GM12891 (cell line): Measurements from ENCODE around the gene DNAI7.
A peak's percentile ranks its signal among the peaks of the same experiment; 100 is the strongest.

Experiments used
- DNase-seq: peaks from one replicate; pipeline ENCODE4 v3.0.0; 2011; ENCODE audit warnings: low spot score; ENCODE audit not compliant: insufficient read length
- FAIRE-seq: peaks from 2 replicates; lab custom pipeline; 2011; peaks lifted over from hg19 to GRCh38; lab: Jason Lieb, UNC
- PAX5 ChIP-seq: IDR thresholded peaks from 2 replicates; pipeline ENCODE4 v1.6.1; 2011; ENCODE audit warnings: low read length, moderate library complexity, mild to moderate bottlenecking; ENCODE audit not compliant: insufficient read depth, severe bottlenecking
- POLR2A ChIP-seq: IDR thresholded peaks from 2 replicates; pipeline ENCODE4 v1.6.1; 2011; ENCODE audit warnings: low read depth, low read length, control low read depth
- POLR2AphosphoS5 ChIP-seq: IDR thresholded peaks from 2 replicates; pipeline ENCODE4 v1.6.1; 2011; ENCODE audit warnings: low read depth, low read length, control low read depth
- POU2F2 ChIP-seq: IDR thresholded peaks from 2 replicates; pipeline ENCODE4 v1.6.1; 2011; ENCODE audit warnings: low read depth, mild to moderate bottlenecking, control low read depth, low read length, moderate library complexity
- SPI1 ChIP-seq: IDR thresholded peaks from 2 replicates; pipeline ENCODE4 v1.6.1; 2011; ENCODE audit warnings: low read depth, low read length, control low read depth
- TAF1 ChIP-seq: IDR thresholded peaks from 2 replicates; pipeline ENCODE4 v1.6.1; 2011; ENCODE audit warnings: low read depth, low read length, control low read depth

Gene DNAI7

DNA sequence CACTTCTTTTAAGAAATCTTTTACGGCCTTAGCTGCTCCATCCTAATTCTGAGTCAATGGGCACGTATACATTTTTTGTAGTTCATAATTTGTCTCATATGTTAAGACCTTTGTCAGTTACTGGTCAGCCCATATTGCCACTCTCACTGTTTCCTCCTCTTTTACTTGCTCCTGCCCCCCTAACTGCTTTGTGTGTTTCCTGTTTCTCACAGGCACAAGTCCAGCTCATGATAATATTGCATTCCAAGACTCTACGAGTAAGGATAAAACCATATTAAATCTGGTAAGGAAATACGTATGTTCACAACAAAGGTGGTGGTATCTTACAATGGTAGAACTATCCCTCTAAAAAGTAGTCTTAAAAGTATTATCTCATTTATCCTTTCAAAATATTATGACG, 111.7 kb downstream of the DNAI7 start:
- TF ChIP-seq SPI1 (no peak), PAX5 (no peak), POLR2A (no peak), TAF1 (no peak), POU2F2 (no peak), POLR2AphosphoS5 (no peak)
- no peak for FAIRE-seq
- no peak for DNase-seq

DNA sequence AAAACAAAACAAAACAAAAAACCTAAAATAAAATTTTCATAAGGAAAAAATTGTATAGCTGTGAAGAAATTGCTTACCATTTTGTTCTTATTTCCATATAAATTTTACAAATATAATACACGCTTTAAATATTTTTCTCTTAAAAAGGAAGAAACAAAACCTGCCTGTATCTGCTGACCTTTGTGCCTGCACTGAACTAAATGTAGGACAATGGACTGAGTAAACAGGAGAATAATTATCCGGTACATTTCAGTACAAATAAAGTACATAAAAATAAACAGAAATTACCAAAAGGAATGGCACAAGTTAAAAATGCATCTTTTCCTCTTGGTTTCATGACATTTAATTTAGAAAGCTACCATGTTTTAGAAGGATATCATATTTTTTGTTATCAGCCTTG, 112.3 kb downstream of the DNAI7 start:
- FAIRE-seq, result no peak
- no peak for TF ChIP-seq POLR2A
- TF ChIP-seq POLR2AphosphoS5, result no peak
- no peak for TF ChIP-seq TAF1
- TF ChIP-seq PAX5, result no peak
- no peak for TF ChIP-seq POU2F2
- TF ChIP-seq SPI1, result no peak
- DNase-seq, result no peak

DNA sequence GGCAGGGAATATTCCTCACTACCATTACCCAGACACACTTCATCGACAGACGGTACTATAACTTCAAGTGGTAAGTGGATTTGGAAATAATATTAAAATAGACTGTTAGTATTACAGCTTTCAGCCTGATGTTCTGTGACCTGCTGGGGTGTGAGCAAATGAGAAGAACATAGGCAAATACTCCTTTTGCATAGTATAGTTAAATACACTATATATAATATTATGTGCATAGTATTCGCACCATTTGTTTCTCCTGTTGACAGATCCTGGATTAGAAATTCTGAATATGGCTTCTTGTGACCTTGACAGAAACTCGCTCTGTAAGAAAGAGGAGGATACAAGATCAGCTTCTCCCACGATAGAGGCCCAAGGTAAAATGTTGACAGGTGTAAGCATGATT, 115.6 kb downstream of the DNAI7 start:
- TF ChIP-seq TAF1 (no peak), POLR2AphosphoS5 (no peak), POU2F2 (no peak), PAX5 (no peak), SPI1 (no peak), POLR2A (no peak)
- FAIRE-seq (no peak), DNase-seq (no peak)

GRCh38 chr12:25074954-25075353, 120.0 kb downstream of the DNAI7 start:
- DNase-seq, result no peak
- TF ChIP-seq POU2F2 (no peak), PAX5 (no peak), SPI1 (no peak), POLR2A (no peak), POLR2AphosphoS5 (no peak), TAF1 (no peak)
- FAIRE-seq, result peak; percentile 20

DNA sequence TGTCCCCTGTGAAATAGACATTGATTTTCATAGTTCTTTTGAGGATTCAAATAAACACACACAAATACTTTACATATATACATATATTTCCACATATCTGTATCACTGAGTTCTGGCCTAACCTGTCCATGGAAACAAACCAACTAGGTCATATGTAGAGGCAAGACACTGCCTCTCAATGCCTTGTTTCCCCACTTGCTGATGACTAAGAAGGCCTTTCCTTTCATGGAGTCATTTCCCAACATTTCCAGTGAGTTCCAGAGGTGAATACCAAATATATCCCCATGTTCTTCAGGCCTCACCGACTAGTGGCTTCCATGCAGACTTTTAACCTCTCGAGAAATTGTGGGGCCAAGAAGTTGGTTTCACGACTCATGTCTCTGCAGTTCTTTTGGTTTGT, 120.8 kb downstream of the DNAI7 start:
- TF ChIP-seq SPI1 (no peak), POU2F2 (no peak)
- FAIRE-seq, result no peak

DNA sequence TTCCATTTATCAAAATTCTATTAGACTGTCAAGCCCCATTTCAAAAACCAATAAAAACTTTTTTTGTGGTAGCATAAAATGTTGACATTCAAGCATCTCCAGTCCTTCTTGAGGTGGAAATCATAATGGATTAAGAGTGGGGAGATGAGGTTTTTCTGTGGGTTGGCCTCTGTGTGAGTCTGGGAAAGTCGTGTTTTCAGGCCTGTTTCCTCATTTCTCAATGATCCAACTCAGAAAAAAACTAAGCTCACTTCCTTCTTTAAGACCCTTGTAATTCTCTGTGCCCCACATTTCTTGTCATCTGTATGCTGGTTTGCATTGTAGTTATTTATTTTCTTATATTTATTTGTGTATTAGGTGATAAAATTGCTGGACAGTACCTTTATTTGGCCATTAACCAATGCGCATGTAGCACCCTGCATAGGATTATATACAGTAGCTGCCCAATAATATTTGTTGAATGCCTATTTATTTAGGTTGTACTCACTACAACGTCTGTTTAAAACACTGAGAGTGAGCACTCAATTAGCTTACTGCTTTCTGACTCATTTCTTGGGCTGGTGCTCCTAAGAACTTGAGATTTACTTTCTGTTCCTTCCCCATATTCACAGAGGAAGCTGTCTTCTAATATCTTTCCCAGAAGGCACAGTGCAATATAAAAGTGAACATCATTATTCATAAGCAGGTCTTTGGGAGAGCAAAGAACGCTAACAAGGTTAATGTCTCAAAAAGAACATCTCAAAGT, 121.9 kb downstream of the DNAI7 start:
- FAIRE-seq (peak; percentile 54), DNase-seq (no peak)
- no peak for TF ChIP-seq POLR2AphosphoS5
- no peak for TF ChIP-seq POLR2A
- TF ChIP-seq TAF1, result no peak
- TF ChIP-seq SPI1, result peak; percentile 26; the same call in 1 of the 2 replicates
- TF ChIP-seq POU2F2, result no peak
- TF ChIP-seq PAX5, result no peak

More for the DNA sequence above, 120.8 kb downstream of the DNAI7 start:
- no peak for DNase-seq

GRCh38 chr12:25071366-25071765, 123.6 kb downstream of the DNAI7 start:
- DNase-seq (no peak), FAIRE-seq (no peak)
- TF ChIP-seq POU2F2 (no peak), POLR2AphosphoS5 (no peak), SPI1 (no peak), TAF1 (no peak)

GRCh38 chr12:25069224-25069623, 125.7 kb downstream of the DNAI7 start:
- TF ChIP-seq POLR2A (no peak), SPI1 (no peak), TAF1 (no peak), PAX5 (no peak), POU2F2 (no peak), POLR2AphosphoS5 (no peak)
- DNase-seq (no peak), FAIRE-seq (no peak)

DNA sequence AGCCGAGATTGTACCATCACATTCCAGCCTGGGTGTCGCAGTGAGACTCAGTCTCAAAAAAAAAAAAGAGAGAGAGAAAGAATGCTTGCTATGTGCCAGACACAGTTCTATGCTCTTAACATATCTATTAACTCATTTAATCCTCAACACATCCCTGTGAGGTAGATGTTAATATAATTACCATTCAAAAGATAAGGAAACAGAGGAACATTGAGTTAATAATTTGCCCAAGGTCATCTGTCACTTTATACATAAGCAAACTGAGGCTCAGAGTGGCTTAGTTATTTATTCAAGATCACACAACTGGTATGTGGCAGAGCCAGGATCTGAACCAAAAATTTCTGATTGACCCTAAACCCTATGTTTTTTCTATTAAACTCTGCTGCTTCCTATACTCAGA, 129.9 kb downstream of the DNAI7 start:
- TF ChIP-seq POLR2A, result no peak
- no peak for TF ChIP-seq POU2F2
- TF ChIP-seq POLR2AphosphoS5, result no peak
- TF ChIP-seq SPI1, result no peak
- no peak for TF ChIP-seq TAF1
- no peak for TF ChIP-seq PAX5
- DNase-seq (no peak), FAIRE-seq (no peak)

DNA sequence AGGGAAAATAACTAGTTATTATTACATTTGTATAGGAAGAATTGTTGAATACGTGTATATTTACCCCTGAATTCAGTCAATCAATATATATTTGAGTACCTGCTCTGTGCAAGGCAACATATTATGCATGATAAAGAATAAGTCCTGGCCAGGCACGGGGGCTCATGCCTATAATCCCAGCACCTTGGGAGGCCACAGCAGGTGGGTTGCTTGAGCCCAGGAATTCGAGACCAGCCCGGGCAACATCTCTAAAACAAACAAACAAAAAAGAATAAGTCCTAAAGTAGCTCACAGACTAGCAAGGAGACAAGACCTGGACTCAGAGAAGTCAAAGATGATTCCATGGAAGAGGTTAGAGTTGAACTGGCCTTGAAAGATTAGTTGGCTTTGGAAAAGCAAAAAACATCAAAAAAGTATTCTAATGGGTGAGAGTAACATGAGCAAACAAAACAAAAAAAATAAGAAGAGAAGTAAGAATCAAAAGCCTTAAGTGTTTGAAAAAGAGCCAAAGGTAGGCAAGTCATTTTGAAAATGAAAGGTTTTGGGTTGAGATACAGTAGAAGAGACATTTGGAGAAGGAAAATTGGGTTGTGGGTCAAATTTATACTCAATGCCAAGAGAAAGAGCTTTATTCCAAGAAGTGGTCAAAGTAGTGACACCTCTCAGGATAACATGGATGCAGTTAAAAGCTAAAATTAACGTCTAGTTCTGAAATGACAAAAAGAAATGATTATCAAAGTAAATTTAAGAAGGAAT, 130.9 kb downstream of the DNAI7 start:
- peak; percentile 59 for FAIRE-seq
- DNase-seq, result no peak
- TF ChIP-seq TAF1 (no peak), POU2F2 (no peak), PAX5 (no peak), POLR2AphosphoS5 (no peak), SPI1 (no peak), POLR2A (no peak)
